SK-N-SH (cell line): Measurements from ENCODE around the gene SPATA6. TPM values are rescaled to one million over a fixed set of nuclear protein-coding genes. Genes with fewer than 3 reads are reported as not detected.

ENCODE experiments used
- CTCF ChIA-PET: fragments of 300-600, 350-600 bp; formaldehyde crosslinking; extraction: SDS; loops from one replicate; lab custom pipeline; 2021; lab: Yijun Ruan, JAX
- POLR2A ChIA-PET: fragments of 350-600 bp; sonication (Branson Sonifier 250); formaldehyde crosslinking; extraction: SDS; loops from one replicate; lab custom pipeline; 2020; ENCODE audit warnings: antibody characterized with exemption, inconsistent platforms; lab: Yijun Ruan, JAX
- DNase-seq: peaks from one replicate; pipeline ENCODE4 v3.0.0; 2012
- H2AFZ ChIP-seq: fragments of 200-600 bp; sonication (generic); 2 replicates; pipeline ENCODE4 v1.8.1; 2016; ENCODE audit warnings: antibody characterized with exemption, mild to moderate bottlenecking, low read depth
- H3F3A ChIP-seq: fragments of 200-600 bp; sonication (generic); replicated peaks from 2 replicates; pipeline ENCODE3; 2016; ENCODE audit warnings: antibody characterized with exemption, mild to moderate bottlenecking; ENCODE audit not compliant: insufficient read depth
- H3K27ac ChIP-seq, 2 experiments: fragments of 200-500 bp in 1 of 2; fragments of 200-600 bp in 1 of 2; sonication (Bioruptor generic) in 1 of 2; sonication (generic), shearing (Covaris generic) in 1 of 2; 2 replicates each; pipeline versions ENCODE4 v1.5.1 to v1.6.1; 2014 to 2016; ENCODE audit warnings: low read depth in 2 of 2, inconsistent platforms in 1 of 2, low read length in 1 of 2, mild to moderate bottlenecking in 1 of 2, mixed read lengths in 1 of 2
- H3K27me3 ChIP-seq: fragments of 200-600 bp; sonication (generic), shearing (Covaris generic); 2 replicates; pipeline ENCODE4 v1.6.1; 2016; ENCODE audit warnings: mixed run types; ENCODE audit not compliant: insufficient read depth
- H3K36me3 ChIP-seq, 2 experiments: fragments of 200-500 bp in 1 of 2; fragments of 200-600 bp in 1 of 2; sonication (Bioruptor generic) in 1 of 2; sonication (generic) in 1 of 2; replicated peaks in 1 of 2; 2 replicates each; pipeline versions ENCODE3 to v1.5.1; 2014 to 2016; ENCODE audit warnings: low read length in 1 of 2, mild to moderate bottlenecking in 1 of 2; ENCODE audit not compliant: insufficient read depth in 2 of 2, control insufficient read depth in 1 of 2
- H3K4me1 ChIP-seq, 2 experiments: fragments of 200-500 bp in 1 of 2; fragments of 200-600 bp in 1 of 2; sonication (Bioruptor generic) in 1 of 2; sonication (generic), shearing (Covaris generic) in 1 of 2; 2 replicates each; pipeline versions ENCODE4 v1.5.1 to v1.6.1; 2014 to 2016; ENCODE audit warnings: low read depth in 1 of 2, low read length in 1 of 2, mixed run types in 1 of 2; ENCODE audit not compliant: insufficient read depth in 2 of 2, control insufficient read depth in 1 of 2
- H3K4me2 ChIP-seq: fragments of 200-600 bp; sonication (generic), shearing (Covaris generic); 2 replicates; pipeline ENCODE4 v1.6.1; 2017; ENCODE audit warnings: mixed run types
- H3K4me3 ChIP-seq, 2 experiments: fragments of 200-500 bp in 1 of 2; fragments of 200-600 bp in 1 of 2; sonication (Bioruptor generic) in 1 of 2; sonication (generic), shearing (Covaris generic) in 1 of 2; 2 replicates each; pipeline versions ENCODE4 v1.5.1 to v1.8.1; 2014 to 2016; ENCODE audit warnings: low read depth in 2 of 2, inconsistent platforms in 1 of 2, low read length in 1 of 2, mild to moderate bottlenecking in 1 of 2, mixed read lengths in 1 of 2, moderate library complexity in 1 of 2
- H3K79me2 ChIP-seq: fragments of 200-600 bp; sonication (generic); 2 replicates; pipeline ENCODE4 v1.8.1; 2017; ENCODE audit warnings: mild to moderate bottlenecking; ENCODE audit not compliant: insufficient read depth
- H3K9ac ChIP-seq: fragments of 200-600 bp; sonication (generic); 2 replicates; pipeline ENCODE4 v1.6.1; 2017; ENCODE audit warnings: mixed run types
- H3K9me2 ChIP-seq: fragments of 200-600 bp; sonication (generic); 2 replicates; pipeline ENCODE4 v1.6.1; 2017; ENCODE audit warnings: mixed run types
- H3K9me3 ChIP-seq: fragments of 200-600 bp; sonication (generic); 2 replicates; pipeline ENCODE4 v1.6.1; 2017; ENCODE audit warnings: mixed run types, mild to moderate bottlenecking, moderate library complexity
- H4K20me1 ChIP-seq: fragments of 200-600 bp; sonication (generic); 2 replicates; pipeline ENCODE4 v1.6.1; 2017; ENCODE audit warnings: mild to moderate bottlenecking, mixed run types; ENCODE audit not compliant: insufficient read depth
- CHD2 ChIP-seq: fragments of 150-350 bp; IDR thresholded peaks from 2 replicates; pipeline ENCODE4 v1.6.1; 2018; ENCODE audit warnings: low read length; ENCODE audit not compliant: partially characterized antibody
- EP300 ChIP-seq, 2 experiments: IDR thresholded peaks; 2 replicates each; pipeline versions ENCODE4 v1.4.0 to v1.6.1; 2012; ENCODE audit warnings: borderline replicate concordance in 1 of 2, low read depth in 1 of 2, low read length in 1 of 2
- EZH2phosphoT487 ChIP-seq: fragments of 200-600 bp; sonication (generic); IDR thresholded peaks from 2 replicates; pipeline ENCODE4 v1.6.1; 2017; ENCODE audit warnings: low read depth, mixed run types, mild to moderate bottlenecking, antibody characterized with exemption, moderate library complexity, borderline replicate concordance
- GATA2 ChIP-seq: sonication (generic); formaldehyde crosslinking; IDR thresholded peaks from 2 replicates; pipeline ENCODE4 v1.5.0; 2020; ENCODE audit warnings: mild to moderate bottlenecking, missing genetic modification reagents
- RAD21 ChIP-seq: IDR thresholded peaks from 2 replicates; pipeline ENCODE4 v1.6.1; 2012; ENCODE audit warnings: mild to moderate bottlenecking, low read length
- RCOR1 ChIP-seq: fragments of 150-350 bp; IDR thresholded peaks from 2 replicates; pipeline ENCODE4 v1.6.1; 2017; ENCODE audit warnings: antibody characterized with exemption, low read length
- SIN3A ChIP-seq: IDR thresholded peaks from 2 replicates; pipeline ENCODE4 v1.6.1; 2012; ENCODE audit warnings: low read depth, mild to moderate bottlenecking, low read length, moderate library complexity, borderline replicate concordance
- SMC3 ChIP-seq: IDR thresholded peaks from 2 replicates; pipeline ENCODE4 v1.6.1; 2012; ENCODE audit warnings: low read depth, low read length, improper control_type of control experiment
- TCF12 ChIP-seq: IDR thresholded peaks from 2 replicates; pipeline ENCODE4 v1.4.0; 2012
- WGBS: methylation state at CpG from one replicate; pipeline ENCODE4 v1.1.6; 2017; ENCODE audit warnings: low lambda C conversion rate; 5-methylcytosine and 5-hydroxymethylcytosine counted together
- polyA plus RNA-seq, 3 experiments: library from polyadenylated mRNA; depleted of rRNA; stranded (reverse); fragments of >200 nt; gene quantifications; 2 replicates each; pipeline ENCODE4 v1.2.3, GENCODE V29; 2012
- TF ChIP-seq, protein P1 (sequence below): fragments of 150-350 bp; IDR thresholded peaks from 2 replicates; pipeline ENCODE4 v1.6.1; 2017; ENCODE audit warnings: antibody characterized with exemption, low read length, low read depth, borderline replicate concordance
- TF ChIP-seq, protein P2 (sequence below): IDR thresholded peaks from 2 replicates; pipeline ENCODE4 v1.4.0; 2012; ENCODE audit warnings: low read depth, borderline replicate concordance

SPATA6 gene
- polyA plus RNA-seq, 1 of the 3 experiments (the other 2 are of a cell fraction), result 2.4 TPM

DNA sequence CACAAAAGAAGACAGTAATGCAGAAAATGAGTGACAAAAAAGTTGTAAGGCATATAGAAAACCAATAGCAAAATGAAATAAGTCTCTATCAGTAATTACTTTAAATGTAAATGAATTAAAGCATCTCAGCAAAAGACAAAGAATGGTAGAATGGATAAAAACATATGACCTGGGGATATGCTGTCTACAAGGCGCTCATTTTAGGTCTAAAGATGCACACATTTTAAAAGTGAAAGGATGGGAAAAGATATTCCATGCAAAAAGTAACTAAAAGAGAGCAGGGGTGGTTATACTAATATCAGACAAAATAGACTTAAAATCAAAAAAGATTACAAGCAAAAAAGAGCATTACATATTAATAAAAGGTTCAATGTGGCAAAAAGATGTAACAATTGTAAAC, 41.2 kb downstream of the SPATA6 start:
- H3K27me3 ChIP-seq, result no peaks in the 10 kb centered on the region
- no peaks in the 10 kb centered on the region; the same call in 1 of the 2 replicates for H3K79me2 ChIP-seq
- H3K27ac ChIP-seq, result no peak overlapping the region
- H3K9ac ChIP-seq, result no peak overlapping the region
- no peak overlapping the region for H3K4me2 ChIP-seq
- 88% methylated on average over 1 of the region's 1 CpG for WGBS
- no peaks in the 10 kb centered on the region for H3F3A ChIP-seq
- ChIA-PET CTCF (no interaction called here), POLR2A (no interaction called here)
- no peaks in the 10 kb centered on the region for H3K9me3 ChIP-seq
- H3K4me3 ChIP-seq, result no peak overlapping the region
- H4K20me1 ChIP-seq, result no peaks in the 10 kb centered on the region
- H3K4me1 ChIP-seq, result no peaks in the 10 kb centered on the region
- no peaks in the 10 kb centered on the region for H3K36me3 ChIP-seq
- H2AFZ ChIP-seq, result no peak overlapping the region
- TF ChIP-seq GATA2 (CRISPR knock-in tag) (no peak), EZH2phosphoT487 (no peak), SMC3 (no peak), TCF12 (no peak)
- no peaks in the 10 kb centered on the region for H3K9me2 ChIP-seq
- no peak for DNase-seq

DNA sequence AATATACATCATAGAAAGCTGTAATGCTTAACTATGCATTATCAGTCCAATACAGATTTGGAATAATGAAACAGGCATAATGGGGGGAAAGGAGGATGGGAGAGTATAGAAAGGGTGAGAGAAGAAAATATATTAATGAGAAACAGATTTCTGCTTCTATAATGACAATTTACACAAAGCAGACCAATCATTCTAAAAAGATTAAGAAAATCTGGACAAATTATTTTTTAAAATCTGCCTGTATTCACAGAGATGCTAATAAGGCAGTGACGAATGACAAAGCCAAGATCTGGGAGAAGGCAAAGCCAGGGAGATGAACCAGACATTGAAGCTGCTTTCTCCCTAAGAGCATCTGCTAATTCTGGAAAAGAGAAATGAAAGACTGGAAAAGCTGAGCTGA, 50.0 kb downstream of the SPATA6 start:
- Histone ChIP-seq H3K9me2 (no peaks in the 10 kb centered on the region), H3F3A (no peaks in the 10 kb centered on the region), H3K4me2 (no peak overlapping the region), H4K20me1 (no peaks in the 10 kb centered on the region), H3K27ac (peak overlapping the region in 1 of 2 experiments; percentile 79; a peak in 2 of 4 replicates), H3K9ac (no peak overlapping the region), H3K4me1 (peaks cover 0 to 3% of the 10 kb centered on the region in 2 experiments; a peak in 1 of 4 replicates), H3K79me2 (no peaks in the 10 kb centered on the region; the same call in 1 of the 2 replicates), H3K4me3 (no peak overlapping the region), H3K27me3 (no peaks in the 10 kb centered on the region), H3K9me3 (no peaks in the 10 kb centered on the region), H2AFZ (no peak overlapping the region), H3K36me3 (no peaks in the 10 kb centered on the region)
- ChIA-PET POLR2A (no interaction called here), CTCF (interaction anchor here (1.5 kb wide), 1 partner anchor 21 kb away, joined by 3 read pairs; no protein-coding TSS in a partner anchor)
- WGBS, result 63% methylated on average over 1 of the region's 1 CpG
- TF ChIP-seq, protein P1, sequence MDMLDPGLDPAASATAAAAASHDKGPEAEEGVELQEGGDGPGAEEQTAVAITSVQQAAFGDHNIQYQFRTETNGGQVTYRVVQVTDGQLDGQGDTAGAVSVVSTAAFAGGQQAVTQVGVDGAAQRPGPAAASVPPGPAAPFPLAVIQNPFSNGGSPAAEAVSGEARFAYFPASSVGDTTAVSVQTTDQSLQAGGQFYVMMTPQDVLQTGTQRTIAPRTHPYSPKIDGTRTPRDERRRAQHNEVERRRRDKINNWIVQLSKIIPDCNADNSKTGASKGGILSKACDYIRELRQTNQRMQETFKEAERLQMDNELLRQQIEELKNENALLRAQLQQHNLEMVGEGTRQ, result no peak
- no peak for TF ChIP-seq CHD2
- no peak for TF ChIP-seq RCOR1
- TF ChIP-seq RAD21, result peak; percentile 10; the same call in 1 of the 2 replicates
- no peak for TF ChIP-seq SIN3A
- TF ChIP-seq, protein P2, sequence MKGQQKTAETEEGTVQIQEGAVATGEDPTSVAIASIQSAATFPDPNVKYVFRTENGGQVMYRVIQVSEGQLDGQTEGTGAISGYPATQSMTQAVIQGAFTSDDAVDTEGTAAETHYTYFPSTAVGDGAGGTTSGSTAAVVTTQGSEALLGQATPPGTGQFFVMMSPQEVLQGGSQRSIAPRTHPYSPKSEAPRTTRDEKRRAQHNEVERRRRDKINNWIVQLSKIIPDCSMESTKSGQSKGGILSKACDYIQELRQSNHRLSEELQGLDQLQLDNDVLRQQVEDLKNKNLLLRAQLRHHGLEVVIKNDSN, result no peak
- TF ChIP-seq EP300 (IDR thresholded peaks at IDR 0.05; ENCODE audit: borderline replicate concordance in 1 of 2, low read depth in 1 of 2, low read length in 1 of 2), result peak in 1 of 2 experiments; percentile 70; a peak in 1 of 4 replicates
- peak; percentile 14 for DNase-seq
